VCaP (cell line): ENCODE results near the gene PSME1.

Experiments
- H3K27ac ChIP-seq: fragments of 450-650 bp; 2 replicates; pipeline ENCODE4 v1.5.1; 2017
- TF ChIP-seq, protein P1 (sequence below): fragments of 450-650 bp; conservative IDR thresholded peaks from 2 replicates; pipeline ENCODE4 v1.5.1; 2017; ENCODE audit warnings: mild to moderate bottlenecking, moderate library complexity

The PSME1 gene

DNA sequence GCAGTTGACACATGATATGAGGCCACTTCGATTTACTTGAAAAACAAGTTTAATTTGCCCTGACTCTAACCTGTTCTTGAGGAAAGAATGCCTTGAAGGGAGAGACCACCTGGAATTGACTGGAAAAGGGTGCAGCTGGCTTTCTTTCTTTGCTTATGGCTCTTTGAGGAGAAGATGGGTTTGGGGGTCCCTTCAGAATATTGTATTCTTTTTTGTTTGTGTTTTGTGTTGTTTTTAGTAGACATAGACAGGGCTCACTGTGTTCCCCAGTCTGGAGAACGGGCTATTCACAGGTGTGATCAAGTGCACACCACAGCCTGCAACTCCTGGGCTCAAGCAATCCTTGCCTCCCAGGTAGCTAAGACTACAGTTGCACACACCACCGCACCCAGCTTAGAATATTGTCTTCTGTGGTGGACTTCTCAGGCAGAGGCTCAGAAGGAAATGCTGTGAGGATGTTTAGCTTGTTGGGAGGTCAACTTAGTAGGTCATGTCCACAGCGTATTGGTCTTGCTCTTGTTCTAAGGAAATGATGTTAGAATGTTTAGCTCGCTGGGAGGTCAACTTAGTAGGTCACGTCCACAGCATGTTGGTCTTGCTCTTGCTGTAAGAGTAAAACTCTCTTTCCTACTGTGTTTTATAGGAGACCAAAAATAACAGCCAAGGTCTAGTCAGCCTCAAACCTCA is 19.7 kb upstream of the PSME1 start:
- H3K27ac ChIP-seq, result peak overlapping the region; percentile 95; the same call in 1 of the 2 replicates
- TF ChIP-seq, protein P1, sequence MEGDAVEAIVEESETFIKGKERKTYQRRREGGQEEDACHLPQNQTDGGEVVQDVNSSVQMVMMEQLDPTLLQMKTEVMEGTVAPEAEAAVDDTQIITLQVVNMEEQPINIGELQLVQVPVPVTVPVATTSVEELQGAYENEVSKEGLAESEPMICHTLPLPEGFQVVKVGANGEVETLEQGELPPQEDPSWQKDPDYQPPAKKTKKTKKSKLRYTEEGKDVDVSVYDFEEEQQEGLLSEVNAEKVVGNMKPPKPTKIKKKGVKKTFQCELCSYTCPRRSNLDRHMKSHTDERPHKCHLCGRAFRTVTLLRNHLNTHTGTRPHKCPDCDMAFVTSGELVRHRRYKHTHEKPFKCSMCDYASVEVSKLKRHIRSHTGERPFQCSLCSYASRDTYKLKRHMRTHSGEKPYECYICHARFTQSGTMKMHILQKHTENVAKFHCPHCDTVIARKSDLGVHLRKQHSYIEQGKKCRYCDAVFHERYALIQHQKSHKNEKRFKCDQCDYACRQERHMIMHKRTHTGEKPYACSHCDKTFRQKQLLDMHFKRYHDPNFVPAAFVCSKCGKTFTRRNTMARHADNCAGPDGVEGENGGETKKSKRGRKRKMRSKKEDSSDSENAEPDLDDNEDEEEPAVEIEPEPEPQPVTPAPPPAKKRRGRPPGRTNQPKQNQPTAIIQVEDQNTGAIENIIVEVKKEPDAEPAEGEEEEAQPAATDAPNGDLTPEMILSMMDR, result no peak

DNA sequence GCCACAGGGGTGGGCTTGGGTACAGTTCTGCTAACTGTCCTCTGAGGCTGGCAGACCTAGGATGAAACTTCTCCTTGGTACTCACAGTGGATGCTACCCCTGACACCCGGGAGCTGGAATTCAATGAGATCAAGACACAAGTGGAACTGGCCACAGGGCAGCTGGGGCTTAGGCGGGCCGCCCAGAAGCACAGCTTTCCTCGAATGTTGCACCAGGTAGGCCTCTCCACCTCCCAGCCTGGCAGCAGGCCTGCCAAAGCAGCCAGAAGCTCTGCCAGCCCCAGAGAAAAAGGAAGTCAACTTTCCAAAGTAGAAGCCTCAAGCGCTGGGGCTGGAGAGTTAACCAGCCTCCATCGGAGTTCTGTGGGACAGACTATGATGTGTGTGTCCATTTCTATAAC is 18.8 kb upstream of the PSME1 start:
- H3K27ac ChIP-seq, result no peak overlapping the region
- TF ChIP-seq, protein P1, result no peak

DNA sequence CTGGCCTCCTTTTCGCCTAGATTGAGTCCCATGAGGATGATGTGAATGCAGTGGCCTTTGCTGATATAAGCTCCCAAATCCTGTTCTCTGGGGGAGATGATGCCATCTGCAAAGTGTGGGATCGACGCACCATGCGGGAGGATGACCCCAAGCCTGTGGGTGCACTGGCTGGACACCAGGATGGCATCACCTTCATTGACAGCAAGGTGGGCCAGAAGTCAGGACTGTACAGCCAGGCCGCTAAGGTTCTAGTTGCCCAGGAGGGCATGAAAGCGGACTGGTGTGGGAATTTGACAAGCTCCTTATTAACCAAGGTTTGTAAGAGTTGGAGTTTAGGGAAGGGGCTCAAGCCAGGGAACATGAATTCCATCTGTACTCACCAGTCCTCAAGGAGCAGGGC is 16.3 kb upstream of the PSME1 start:
- no peak overlapping the region for H3K27ac ChIP-seq

DNA sequence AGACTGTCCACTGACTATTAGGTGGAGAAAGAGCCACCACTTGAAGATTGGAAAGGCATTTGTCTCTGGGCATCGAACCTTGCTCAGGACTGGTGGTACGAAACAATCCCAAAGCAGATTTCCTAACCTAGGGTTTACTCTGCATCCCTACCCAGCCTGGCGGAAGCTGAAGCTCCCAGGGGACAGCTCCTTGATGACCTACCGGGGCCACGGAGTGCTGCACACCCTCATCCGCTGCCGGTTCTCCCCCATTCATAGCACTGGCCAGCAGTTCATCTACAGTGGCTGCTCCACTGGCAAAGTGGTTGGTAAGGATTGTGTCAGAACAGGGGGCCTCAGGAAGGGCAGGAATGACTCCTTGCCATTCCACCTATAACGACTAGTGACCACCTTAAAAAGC is 14.8 kb upstream of the PSME1 start:
- no peak overlapping the region for H3K27ac ChIP-seq
- TF ChIP-seq, protein P1, result no peak

More for the DNA sequence above, 16.3 kb upstream of the PSME1 start:
- TF ChIP-seq, protein P1, result no peak

DNA sequence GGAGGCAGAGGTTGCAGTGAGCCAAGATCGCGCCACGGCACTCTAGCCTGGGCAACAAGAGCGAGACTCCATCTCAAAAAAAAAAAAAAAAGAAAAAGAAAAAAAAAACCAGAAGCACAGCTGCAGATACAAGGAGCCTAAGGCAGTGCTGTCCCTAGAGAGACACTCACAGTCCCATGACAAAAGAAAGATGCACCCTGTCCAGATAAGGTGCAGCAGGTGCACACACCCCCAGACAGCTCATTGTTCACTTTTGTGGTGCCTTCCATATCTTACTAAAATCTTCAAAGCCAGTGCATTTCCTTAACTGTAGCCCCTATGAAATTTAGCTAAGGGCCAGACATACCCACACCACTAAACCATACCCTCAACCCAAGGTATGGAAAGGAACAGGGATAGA is 13.6 kb upstream of the PSME1 start:
- no peak overlapping the region for H3K27ac ChIP-seq
- TF ChIP-seq, protein P1, result no peak

DNA sequence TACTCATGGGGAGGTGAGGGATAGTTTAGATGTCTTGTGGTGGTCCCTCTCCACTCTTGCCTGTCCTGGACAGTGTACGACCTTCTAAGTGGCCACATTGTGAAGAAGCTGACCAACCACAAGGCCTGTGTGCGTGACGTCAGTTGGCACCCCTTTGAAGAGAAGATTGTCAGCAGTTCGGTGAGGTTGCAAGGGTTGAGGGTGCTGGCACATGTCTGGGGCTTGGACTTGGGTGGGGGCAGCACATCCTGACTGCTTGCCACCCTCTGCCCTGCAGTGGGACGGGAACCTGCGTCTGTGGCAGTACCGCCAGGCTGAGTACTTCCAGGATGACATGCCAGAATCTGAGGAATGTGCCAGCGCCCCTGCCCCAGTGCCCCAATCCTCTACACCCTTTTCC is 13.1 kb upstream of the PSME1 start:
- no peak overlapping the region for H3K27ac ChIP-seq
- TF ChIP-seq, protein P1, result no peak

DNA sequence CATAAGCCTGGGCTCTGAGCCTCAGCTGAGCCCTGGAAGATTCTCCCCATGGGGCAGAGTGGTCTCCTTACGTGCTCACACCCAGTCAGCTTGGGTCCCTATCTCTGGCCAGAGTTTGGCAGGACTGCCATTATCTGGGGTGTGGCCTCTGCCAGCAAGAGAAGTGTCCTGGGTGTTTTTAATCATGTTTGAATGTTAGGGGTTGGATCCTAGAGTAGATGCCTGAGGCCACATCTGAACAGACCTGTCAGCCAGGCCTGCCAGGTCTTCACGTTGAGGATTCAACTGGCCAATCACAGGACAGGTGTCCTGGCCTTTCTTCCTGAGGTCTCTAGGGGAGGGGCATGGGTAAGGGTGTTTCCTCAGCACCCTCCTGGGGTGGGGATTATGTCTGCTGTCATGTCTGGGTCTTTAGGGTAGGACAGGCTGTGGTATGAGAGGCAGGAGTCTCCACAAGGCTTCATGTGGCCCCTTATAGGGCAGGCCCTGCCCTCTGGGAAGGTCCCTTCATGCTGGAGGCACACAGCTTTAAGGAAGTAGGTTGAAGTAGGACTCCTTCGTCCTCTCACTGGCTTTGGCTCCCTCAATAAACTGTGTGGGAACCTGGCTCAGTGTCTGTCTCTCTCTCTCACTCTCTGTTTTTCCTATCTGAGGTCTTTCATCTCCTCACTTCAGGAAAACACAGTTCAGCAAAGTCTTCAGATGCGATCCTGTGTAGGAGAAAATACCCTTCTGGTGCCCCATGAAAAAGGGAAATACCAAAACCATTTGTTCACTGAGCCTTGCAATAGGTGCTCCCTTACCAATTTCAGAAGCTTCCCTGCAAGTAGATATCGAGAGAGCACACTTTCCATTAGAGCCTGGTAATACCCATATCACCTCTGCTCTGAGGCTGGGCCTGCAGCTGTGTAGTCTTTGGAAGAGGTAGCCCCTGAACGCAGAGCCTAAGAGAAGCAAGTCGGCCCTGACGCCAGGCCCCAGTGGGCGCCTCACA is 12.3 kb upstream of the PSME1 start:
- no peak overlapping the region for H3K27ac ChIP-seq

More for the DNA sequence above, 12.3 kb upstream of the PSME1 start:
- TF ChIP-seq, protein P1, result no peak
